Left lung (tissue), 10 donors: ENCODE results near the gene CPA3. TPM values are rescaled to one million over a fixed set of nuclear protein-coding genes. Genes with fewer than 3 reads are reported as not detected.
A peak's percentile ranks its signal among the peaks of the same experiment; 100 is the strongest.

Experiments used
- ATAC-seq: fragments of 200-7000 bp; cut with Tn5 transposase; one replicate; pipeline ENCODE4 v1.9.1; 2020; ENCODE audit warnings: moderate library complexity
- DNase-seq, 4 donors: peaks; one replicate each; pipeline ENCODE4 v3.0.0-alpha.2; 2013 to 2020
- H3K27ac ChIP-seq, 2 donors: fragments of 200-600 bp; sonication (generic) in 1 of 2; one replicate each; pipeline versions ENCODE4 v1.5.0 to v1.8.0; 2020 to 2021
- H3K27me3 ChIP-seq, 2 donors: fragments of 200-600 bp; sonication (generic) in 1 of 2; one replicate each; pipeline versions ENCODE4 v1.5.0 to v1.8.0; 2020 to 2021
- H3K36me3 ChIP-seq, 2 donors: fragments of 200-600 bp; sonication (generic) in 1 of 2; one replicate each; pipeline versions ENCODE4 v1.5.0 to v1.8.0; 2020 to 2021
- H3K4me1 ChIP-seq, 2 donors: fragments of 200-600 bp; one replicate each; pipeline ENCODE4 v1.8.0; 2021
- H3K4me3 ChIP-seq, 2 donors: fragments of 200-600 bp; sonication (generic) in 1 of 2; one replicate each; pipeline versions ENCODE4 v1.5.0 to v1.8.0; 2020 to 2021; ENCODE audit warnings: mild to moderate bottlenecking in 1 of 2
- H3K9me3 ChIP-seq, 2 donors: fragments of 200-600 bp; sonication (generic) in 1 of 2; one replicate each; pipeline versions ENCODE4 v1.5.0 to v1.8.0; 2020 to 2021
- intact Hi-C, 2 donors: fragments of 100-400 bp; cut with DNase I; formaldehyde crosslinking; loops; one replicate each; pipeline versions ENCODE4 v1.11.2 to v1.14.2; 2022
- polyA plus RNA-seq, 6 donors: library from polyadenylated mRNA; unstranded; fragments of 120-200 nt; gene quantifications; one replicate each; pipeline ENCODE4 v1.2.1, GENCODE V29; 2013; ENCODE audit not compliant: insufficient read length in 6 of 6
- total RNA-seq, 2 donors: library from RNA; stranded (reverse); fragmentation: NEBNext Ultra II Directional; extraction: Animal tissue kit (Norgen Biotek cat#: 25700); gene quantifications; one replicate each; pipeline ENCODE4 v1.2.1, GENCODE V29; 2021
- TF ChIP-seq, protein P1 (sequence below), 2 donors: fragments of 200-600 bp; sonication (generic) in 1 of 2; IDR thresholded peaks; one replicate each; pipeline versions ENCODE4 v1.5.0 to v1.8.0; 2021; ENCODE audit warnings: antibody characterized with exemption in 2 of 2
- donor health status: DM: no; HTN: yes; CAD: no.
- donor health status: DM: no; HTN: no; CAD: no.

CPA3 gene
- total and polyA plus RNA-seq, 8 donors, result 0.24 to 15.2 (median 0.40) TPM

DNA sequence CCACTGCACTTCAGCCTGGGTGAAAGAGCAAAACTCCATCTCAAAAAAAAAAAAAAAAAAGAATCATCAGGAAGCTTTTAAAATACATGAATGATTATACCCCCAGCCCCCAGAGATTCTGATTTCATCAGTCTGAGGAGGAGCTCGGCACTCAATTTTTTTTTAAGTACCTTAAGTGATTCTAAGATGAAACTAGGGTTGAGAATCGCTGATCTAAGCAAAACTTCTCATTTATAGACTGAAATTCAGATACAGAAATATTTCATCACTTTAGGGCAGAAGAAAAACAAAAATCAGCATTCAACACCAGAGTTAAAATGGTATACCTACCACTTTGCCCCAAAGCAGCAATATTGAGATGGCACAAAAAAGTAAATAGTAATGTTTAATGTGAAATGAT lies 24.7 kb downstream of the CPA3 start:
- Histone ChIP-seq H3K27me3 (no peaks in the 10 kb centered on the region), H3K9me3 (no peaks in the 10 kb centered on the region), H3K27ac (no peak overlapping the region), H3K36me3 (no peaks in the 10 kb centered on the region), H3K4me1 (no peaks in the 10 kb centered on the region), H3K4me3 (no peak overlapping the region)
- intact Hi-C loops, result no loop called here
- ATAC-seq (no peak), DNase-seq (no peak)
- TF ChIP-seq, protein P1, sequence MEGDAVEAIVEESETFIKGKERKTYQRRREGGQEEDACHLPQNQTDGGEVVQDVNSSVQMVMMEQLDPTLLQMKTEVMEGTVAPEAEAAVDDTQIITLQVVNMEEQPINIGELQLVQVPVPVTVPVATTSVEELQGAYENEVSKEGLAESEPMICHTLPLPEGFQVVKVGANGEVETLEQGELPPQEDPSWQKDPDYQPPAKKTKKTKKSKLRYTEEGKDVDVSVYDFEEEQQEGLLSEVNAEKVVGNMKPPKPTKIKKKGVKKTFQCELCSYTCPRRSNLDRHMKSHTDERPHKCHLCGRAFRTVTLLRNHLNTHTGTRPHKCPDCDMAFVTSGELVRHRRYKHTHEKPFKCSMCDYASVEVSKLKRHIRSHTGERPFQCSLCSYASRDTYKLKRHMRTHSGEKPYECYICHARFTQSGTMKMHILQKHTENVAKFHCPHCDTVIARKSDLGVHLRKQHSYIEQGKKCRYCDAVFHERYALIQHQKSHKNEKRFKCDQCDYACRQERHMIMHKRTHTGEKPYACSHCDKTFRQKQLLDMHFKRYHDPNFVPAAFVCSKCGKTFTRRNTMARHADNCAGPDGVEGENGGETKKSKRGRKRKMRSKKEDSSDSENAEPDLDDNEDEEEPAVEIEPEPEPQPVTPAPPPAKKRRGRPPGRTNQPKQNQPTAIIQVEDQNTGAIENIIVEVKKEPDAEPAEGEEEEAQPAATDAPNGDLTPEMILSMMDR (IDR thresholded peaks at IDR 0.05), result no peak

DNA sequence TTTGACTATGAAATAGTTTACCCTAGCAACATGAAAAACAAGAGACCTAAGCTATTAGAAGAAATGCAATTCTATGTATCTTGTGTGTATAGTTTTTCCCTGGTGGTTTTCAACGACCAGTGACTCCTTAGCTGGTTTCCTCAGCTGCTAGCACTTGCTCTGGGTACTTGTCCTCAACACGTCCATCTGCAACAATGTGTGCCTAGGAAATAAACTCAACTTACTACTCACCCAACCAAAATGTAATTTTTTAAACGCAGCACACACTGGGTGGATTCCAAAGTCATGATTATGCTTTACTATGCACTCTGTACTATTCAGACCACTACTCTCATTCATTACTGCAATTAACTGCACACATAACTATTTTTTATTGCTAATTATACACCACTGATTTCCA lies 31.0 kb downstream of the CPA3 start:
- intact Hi-C loops, result no loop called here
- ATAC-seq (no peak), DNase-seq (no peak)
- Histone ChIP-seq H3K4me3 (no peak overlapping the region), H3K4me1 (no peaks in the 10 kb centered on the region), H3K9me3 (no peaks in the 10 kb centered on the region), H3K27me3 (no peaks in the 10 kb centered on the region), H3K27ac (no peak overlapping the region), H3K36me3 (no peaks in the 10 kb centered on the region)
- TF ChIP-seq, protein P1 (IDR thresholded peaks at IDR 0.05), result no peak

DNA sequence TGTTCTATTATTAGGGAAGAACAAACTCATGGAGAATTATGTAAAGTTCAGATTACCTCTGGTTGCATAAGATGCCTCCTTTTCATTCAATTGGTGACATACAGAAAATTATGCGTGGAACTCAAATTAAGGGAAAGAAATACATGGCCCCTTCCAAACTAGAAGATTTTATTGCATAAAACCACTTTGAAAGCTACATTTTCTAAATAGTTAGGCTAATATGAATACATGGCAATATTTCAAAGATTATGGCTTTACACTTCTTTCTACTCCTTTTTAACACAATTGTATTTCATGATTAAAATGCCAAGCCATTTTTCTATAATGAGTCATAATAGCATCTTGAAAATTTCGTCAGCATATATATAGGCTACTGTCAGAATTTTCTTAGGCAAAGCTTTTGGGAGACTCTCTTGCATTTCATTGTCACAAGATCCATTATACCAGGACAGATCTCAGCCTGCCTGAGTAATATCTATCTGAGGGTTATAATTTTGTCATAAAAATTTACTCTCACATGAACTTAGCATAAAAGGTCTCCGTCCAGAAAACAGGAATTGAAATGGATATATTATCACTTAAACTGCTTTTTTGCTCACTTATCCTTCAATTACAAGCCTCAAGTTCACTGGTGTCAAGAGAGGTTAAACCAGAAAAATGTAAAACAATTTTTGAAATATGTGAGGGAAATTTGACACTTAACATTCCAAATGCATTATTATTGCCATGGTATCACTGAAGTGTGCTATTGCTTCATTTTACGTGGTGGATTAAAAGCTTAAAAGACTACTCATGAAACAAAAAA lies 37.1 kb downstream of the CPA3 start:
- no peak overlapping the region for H3K27ac ChIP-seq
- TF ChIP-seq, protein P1 (IDR thresholded peaks at IDR 0.05), result no peak
- no peak overlapping the region for H3K4me3 ChIP-seq
- ATAC-seq (peak; percentile 40), DNase-seq (peak in 1 of 4 donors; percentile 6)
- intact Hi-C loops, result no loop called here
- H3K36me3 ChIP-seq, result no peaks in the 10 kb centered on the region
- no peaks in the 10 kb centered on the region for H3K9me3 ChIP-seq
- no peaks in the 10 kb centered on the region for H3K27me3 ChIP-seq
- H3K4me1 ChIP-seq, result no peaks in the 10 kb centered on the region

DNA sequence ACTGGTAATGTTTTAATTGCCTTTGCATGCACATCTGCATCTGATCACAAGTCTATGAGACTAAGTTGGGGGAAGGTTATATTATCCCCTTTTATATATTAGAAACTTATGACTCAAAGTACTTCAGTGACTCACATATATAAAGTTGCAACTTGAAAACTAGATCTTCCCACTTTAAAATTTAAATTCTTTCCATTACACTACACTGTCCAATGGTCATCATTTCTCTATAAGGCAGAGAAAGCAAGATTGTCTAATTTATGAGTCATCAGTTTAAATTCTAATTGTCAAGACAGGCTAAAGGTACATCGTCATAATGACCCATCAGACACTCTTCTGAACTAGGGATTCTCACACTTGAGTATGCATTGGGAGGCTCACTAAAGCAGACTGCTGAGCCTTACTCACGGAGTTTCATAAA lies 37.9 kb downstream of the CPA3 start:
- no peaks in the 10 kb centered on the region for H3K27me3 ChIP-seq
- no peak for DNase-seq
- no peaks in the 10 kb centered on the region for H3K4me1 ChIP-seq
- intact Hi-C loops, result no loop called here
- H3K36me3 ChIP-seq, result no peaks in the 10 kb centered on the region
- H3K4me3 ChIP-seq, result no peak overlapping the region
- TF ChIP-seq, protein P1 (IDR thresholded peaks at IDR 0.05), result no peak
- no peak overlapping the region for H3K27ac ChIP-seq
- no peak for ATAC-seq
- no peaks in the 10 kb centered on the region for H3K9me3 ChIP-seq

DNA sequence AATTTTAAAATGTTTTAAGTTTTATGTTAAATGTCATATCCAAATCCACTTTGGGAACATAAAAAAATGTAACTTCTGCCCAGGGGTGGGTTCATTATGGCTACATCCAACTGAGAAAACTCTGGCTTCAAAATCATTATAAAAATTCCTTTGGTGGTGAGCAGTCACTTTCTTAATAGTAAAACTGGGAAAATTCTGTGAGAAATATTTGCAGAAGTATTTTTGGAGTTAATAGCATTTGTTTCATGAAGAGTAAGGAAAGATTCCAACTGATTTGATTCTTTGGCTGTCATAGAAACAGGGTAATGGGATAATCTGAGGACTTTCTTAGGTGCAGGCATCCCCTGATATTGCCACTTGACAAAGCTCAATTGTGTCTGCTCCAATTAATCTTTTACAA lies 38.8 kb downstream of the CPA3 start:
- ATAC-seq (no peak), DNase-seq (no peak)
- TF ChIP-seq, protein P1 (IDR thresholded peaks at IDR 0.05), result no peak
- no peaks in the 10 kb centered on the region for H3K27me3 ChIP-seq
- H3K9me3 ChIP-seq, result no peaks in the 10 kb centered on the region
- intact Hi-C loops, result no loop called here
- no peak overlapping the region for H3K27ac ChIP-seq
- no peak overlapping the region for H3K4me3 ChIP-seq
- H3K36me3 ChIP-seq, result no peaks in the 10 kb centered on the region
- H3K4me1 ChIP-seq, result no peaks in the 10 kb centered on the region
